ENCODE data around the gene ASPSCR1. TPM values are rescaled to one million over a fixed set of nuclear protein-coding genes. Genes with fewer than 3 reads are reported as not detected.

The ASPSCR1 gene
- total RNA-seq, 1 experiment from 2014 or later = 51.0 TPM

DNA sequence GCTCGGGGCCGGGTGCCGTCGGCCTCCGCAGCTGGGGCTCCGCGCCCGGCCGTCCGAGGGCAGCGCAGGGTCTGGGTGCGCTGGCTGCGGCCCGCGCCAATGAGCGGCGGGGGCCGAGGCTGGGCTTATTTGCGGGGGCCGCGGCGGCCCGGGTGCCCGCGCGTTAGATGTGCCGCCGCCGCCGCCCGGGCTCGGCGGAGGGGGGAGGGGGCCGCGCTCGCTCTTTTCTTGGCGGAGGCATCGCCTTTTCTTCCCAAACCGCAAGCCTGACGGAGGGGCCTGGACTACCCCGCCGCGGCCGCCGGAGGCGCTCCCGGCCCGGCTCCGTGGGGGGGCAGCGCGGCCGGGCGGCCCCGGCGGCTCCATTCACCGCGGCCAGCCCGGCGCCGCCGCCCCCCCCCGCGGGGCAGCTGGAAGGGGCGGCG is 16.3 kb upstream of the ASPSCR1 start, which contains the start of gene NOTUM:
NOTUM (minus strand) TSS at position 101 of the 425 bp plus-strand sequence. CDS start 278 bp downstream, outside the sequence.
- Histone ChIP-seq H3K9me2 (ENCODE audit: insufficient read depth) (no peaks in the 10 kb centered on the region), H3K36me3 (ENCODE audit: control insufficient read depth in 1 of 2, insufficient read depth in 2 of 2, low read length in 2 of 2) (no peaks in the 10 kb centered on the region), H3K27ac (ENCODE audit: low read depth, low read length) (peak within 1 kb of the TSS; percentile 67; the same call in 1 of the 2 replicates), H3K79me2 (ENCODE audit: insufficient read depth, low read length) (no peaks in the 10 kb centered on the region), H3K9ac (ENCODE audit: low read length) (peak within 1 kb of the TSS; percentile 62), H3K4me3 (replicated peaks in 1 of 2; ENCODE audit: low read depth in 1 of 2, low read length in 2 of 2) (peak within 1 kb of the TSS; percentile 50 to 69), H2AFZ (ENCODE audit: low read depth, low read length, poor library complexity, severe bottlenecking) (peak within 1 kb of the TSS; percentile 35), H3K9me3 (ENCODE audit: control insufficient read depth in 1 of 2, insufficient read depth in 1 of 2, low read depth in 1 of 2, low read length in 2 of 2) (no peaks in the 10 kb centered on the region), H3K4me2 (ENCODE audit: low read length) (peak within 1 kb of the TSS; percentile 99), H3K27me3 (ENCODE audit: insufficient read depth, low read length) (no peaks in the 10 kb centered on the region), H4K20me1 (ENCODE audit: insufficient read depth) (no peaks in the 10 kb centered on the region), H3K4me1 (ENCODE audit: control insufficient read depth in 1 of 2, insufficient read depth in 2 of 2, low read length in 2 of 2) (peaks cover 11 to 19% of the 10 kb centered on the region in 2 experiments)
- BruUV-seq (replicated peaks) = no TSS peak
- intact Hi-C loops (cut with micrococcal nuclease) = no loop called here
- peak; percentile 70 for ATAC-seq
- ChIA-PET POLR2A (no interaction called here), RAD21 (ENCODE audit: low non-redundant PET in 1 of 2, low total read pairs in 2 of 2, uncharacterized antibody in 2 of 2, unreplicated experiment in 2 of 2) (interaction anchor here (2.2 to 2.4 kb wide), 2 partner anchors 61 kb away, joined by 40 to 50 read pairs; partner anchors contain the start of genes CENPX (in 2 of the 2) and LRRC45 (in 2 of the 2)), CTCF (interaction anchor here (2.0 to 3.1 kb wide), 3 partner anchors 17 to 61 kb away, joined by 8 to 151 read pairs (median 9); partner anchors contain the start of genes CENPX, LRRC45 and PYCR1)
- TF ChIP-seq JUND (IDR thresholded peaks at IDR 0.05) (no peak), POLR2A (IDR thresholded peaks at IDR 0.05; ENCODE audit: borderline replicate concordance, extremely low read depth, insufficient read depth, insufficient read length) (no peak), YY1 (IDR thresholded peaks at IDR 0.05; ENCODE audit: extremely low read depth, insufficient replicate concordance, low read depth, low read length) (no peak), TCF7L2 (IDR thresholded peaks at IDR 0.05; ENCODE audit: borderline replicate concordance, extremely low read depth, insufficient read depth, insufficient read length) (peak; percentile 92), EZH2phosphoT487 (IDR thresholded peaks at IDR 0.05; ENCODE audit: borderline replicate concordance) (no peak), ZFX (IDR thresholded peaks at IDR 0.05) (0 out of 2 replicates have a peak, but pooled peaks have one; percentile 37)
- TF ChIP-seq, protein P1, sequence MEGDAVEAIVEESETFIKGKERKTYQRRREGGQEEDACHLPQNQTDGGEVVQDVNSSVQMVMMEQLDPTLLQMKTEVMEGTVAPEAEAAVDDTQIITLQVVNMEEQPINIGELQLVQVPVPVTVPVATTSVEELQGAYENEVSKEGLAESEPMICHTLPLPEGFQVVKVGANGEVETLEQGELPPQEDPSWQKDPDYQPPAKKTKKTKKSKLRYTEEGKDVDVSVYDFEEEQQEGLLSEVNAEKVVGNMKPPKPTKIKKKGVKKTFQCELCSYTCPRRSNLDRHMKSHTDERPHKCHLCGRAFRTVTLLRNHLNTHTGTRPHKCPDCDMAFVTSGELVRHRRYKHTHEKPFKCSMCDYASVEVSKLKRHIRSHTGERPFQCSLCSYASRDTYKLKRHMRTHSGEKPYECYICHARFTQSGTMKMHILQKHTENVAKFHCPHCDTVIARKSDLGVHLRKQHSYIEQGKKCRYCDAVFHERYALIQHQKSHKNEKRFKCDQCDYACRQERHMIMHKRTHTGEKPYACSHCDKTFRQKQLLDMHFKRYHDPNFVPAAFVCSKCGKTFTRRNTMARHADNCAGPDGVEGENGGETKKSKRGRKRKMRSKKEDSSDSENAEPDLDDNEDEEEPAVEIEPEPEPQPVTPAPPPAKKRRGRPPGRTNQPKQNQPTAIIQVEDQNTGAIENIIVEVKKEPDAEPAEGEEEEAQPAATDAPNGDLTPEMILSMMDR (IDR thresholded peaks at IDR 0.05 in 2 of 3, conservative IDR thresholded peaks at IDR 0.05 in 1 of 3; ENCODE audit: borderline replicate concordance in 1 of 3, insufficient read depth in 1 of 3, low read depth in 2 of 3, low read length in 2 of 3) = peak in 2 of 3 experiments; percentile 17 to 53; a peak in 2 of 6 replicates
- TF ChIP-seq, protein P2, sequence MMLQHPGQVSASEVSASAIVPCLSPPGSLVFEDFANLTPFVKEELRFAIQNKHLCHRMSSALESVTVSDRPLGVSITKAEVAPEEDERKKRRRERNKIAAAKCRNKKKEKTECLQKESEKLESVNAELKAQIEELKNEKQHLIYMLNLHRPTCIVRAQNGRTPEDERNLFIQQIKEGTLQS (IDR thresholded peaks at IDR 0.05) = no peak
- no peak for DNase-seq (ENCODE audit: low read depth, low spot score)

Data from HCT116 (cell line).